DMS153 treated with DMSO at 0.1 percent for 48 hours (cell line): ENCODE measurements around the gene TMEM52B.

Source experiments
- DNase-seq: peaks from one replicate; lab custom pipeline; 2025; ENCODE audit not compliant: unreplicated experiment; lab: John Stamatoyannopoulos, UW

Gene TMEM52B

DNA sequence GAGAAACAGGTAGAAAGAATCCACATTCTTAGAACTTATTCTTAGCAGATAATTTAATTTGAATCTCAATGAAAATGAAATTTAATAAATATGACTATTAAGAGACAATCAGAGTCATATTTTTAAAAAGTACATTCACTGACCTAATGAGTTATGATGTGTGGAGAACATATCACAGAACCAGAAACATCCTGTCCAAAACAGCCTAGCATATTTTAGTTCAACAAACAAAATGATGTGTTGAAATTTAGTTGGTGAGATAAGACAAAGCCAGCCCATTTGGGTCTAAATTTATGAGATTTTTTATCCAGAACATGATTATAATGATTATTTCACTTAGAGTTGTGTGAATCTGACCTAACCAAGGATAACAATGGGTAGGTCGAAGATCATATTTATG is 59.7 kb downstream of the TMEM52B start:
- no peak for DNase-seq

DNA sequence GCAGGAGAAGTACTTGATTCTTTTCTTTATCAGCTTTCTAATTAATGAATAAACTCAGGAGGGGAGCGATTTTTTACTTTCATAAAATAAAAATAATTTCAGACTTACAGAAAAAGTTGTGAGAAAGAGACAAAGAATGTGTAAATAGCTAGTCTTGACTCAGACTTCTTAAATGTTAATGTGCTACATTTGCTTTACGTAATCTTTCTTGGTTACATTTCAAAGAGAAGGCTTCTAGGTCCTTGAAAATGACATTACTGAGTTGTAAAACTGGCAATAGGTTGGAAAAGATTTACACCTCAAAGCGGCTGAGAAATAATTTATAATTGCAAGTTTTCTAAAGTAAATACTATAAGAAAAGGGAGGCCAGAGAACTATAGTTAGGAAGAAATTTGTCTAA is 62.5 kb downstream of the TMEM52B start:
- DNase-seq, result no peak
